ENCODE results near the gene TEX47. TPM values are rescaled to one million over a fixed set of nuclear protein-coding genes. Genes with fewer than 3 reads are reported as not detected.
A peak's percentile ranks its signal among the peaks of the same experiment; 100 is the strongest.

Gene TEX47
- total RNA-seq, 1 donor from 2014 or later: not detected

DNA sequence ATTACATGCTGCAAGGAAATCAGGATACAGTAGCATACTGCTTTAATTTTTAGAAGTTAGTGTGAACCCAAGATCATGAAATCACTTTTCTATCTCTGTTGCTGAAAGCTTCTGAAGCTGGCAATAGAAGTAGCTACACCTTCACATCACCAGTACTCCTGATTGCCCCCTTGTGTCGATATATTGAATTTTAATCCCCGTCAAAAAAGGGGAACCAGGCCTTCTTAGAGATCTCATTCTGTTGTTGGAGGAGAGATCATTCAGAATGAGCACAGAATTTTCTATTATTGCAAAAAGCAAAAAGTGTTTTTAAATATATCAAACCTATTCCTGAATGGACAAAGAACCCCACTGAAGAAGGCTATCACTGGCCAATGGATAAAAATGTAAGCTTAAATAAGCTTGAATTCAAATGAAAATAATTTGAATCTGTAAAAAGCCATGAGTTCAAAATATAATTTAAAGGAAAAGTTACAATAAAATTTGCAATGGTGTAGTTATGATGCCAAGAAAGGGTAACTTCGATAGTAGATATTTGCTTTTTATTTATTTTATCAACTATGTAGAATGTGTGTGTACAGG is 39.7 kb upstream of the TEX47 start:
- FAIRE-seq (no peak), DNase-seq (ENCODE audit: low read depth) (peak; percentile 2)
- no peaks in the 10 kb centered on the region for H3K36me3 Mint-ChIP-seq (ENCODE audit: low read depth, unreplicated experiment)

GRCh38 chr7:88826222-88826621 is 30.7 kb upstream of the TEX47 start:
- TF ChIP-seq EZH2 (IDR thresholded peaks at IDR 0.05; ENCODE audit: insufficient read depth, low read length) (no peak), CTCF (IDR thresholded peaks at IDR 0.05; ENCODE audit: insufficient read depth, low read depth, low read length) (no peak)
- Mint-ChIP-seq H3K36me3 (ENCODE audit: low read depth, unreplicated experiment) (no peaks in the 10 kb centered on the region), H3K4me3 (ENCODE audit: unreplicated experiment) (no peak overlapping the region), H3K27ac (ENCODE audit: unreplicated experiment) (no peak overlapping the region), H3K4me1 (ENCODE audit: low read depth, unreplicated experiment) (no peaks in the 10 kb centered on the region), H3K27me3 (ENCODE audit: low read depth, unreplicated experiment) (no peaks in the 10 kb centered on the region), H3K9me3 (ENCODE audit: unreplicated experiment) (no peaks in the 10 kb centered on the region)
- Histone ChIP-seq H3K27me3 (ENCODE audit: insufficient read depth, low read length) (no peaks in the 10 kb centered on the region), H3K4me2 (ENCODE audit: low read length) (no peak overlapping the region), H2AFZ (ENCODE audit: low read depth, low read length) (no peak overlapping the region), H3K36me3 (ENCODE audit: insufficient read depth, low read length) (no peaks in the 10 kb centered on the region), H3K9me3 (ENCODE audit: insufficient read depth, low read depth, low read length) (peaks cover 6% of the 10 kb centered on the region), H4K20me1 (ENCODE audit: insufficient read depth, low read length) (no peaks in the 10 kb centered on the region), H3K27ac (ENCODE audit: low read depth, low read length) (no peak overlapping the region), H3K79me2 (ENCODE audit: insufficient read depth, low read length) (no peaks in the 10 kb centered on the region), H3K9ac (ENCODE audit: low read length) (no peak overlapping the region), H3K4me3 (ENCODE audit: insufficient read depth, low read depth, low read length) (no peak overlapping the region), H3K4me1 (ENCODE audit: insufficient read depth, low read length) (no peaks in the 10 kb centered on the region)
- DNase-seq (ENCODE audit: low read depth) (no peak), FAIRE-seq (no peak)

More for the DNA sequence above, 39.7 kb upstream of the TEX47 start:
- H3K27me3 ChIP-seq (ENCODE audit: insufficient read depth, low read length): no peaks in the 10 kb centered on the region
- Mint-ChIP-seq H3K4me3 (ENCODE audit: unreplicated experiment) (no peak overlapping the region), H3K9me3 (ENCODE audit: unreplicated experiment) (no peaks in the 10 kb centered on the region), H3K4me1 (ENCODE audit: low read depth, unreplicated experiment) (no peaks in the 10 kb centered on the region), H3K27ac (ENCODE audit: unreplicated experiment) (no peak overlapping the region), H3K27me3 (ENCODE audit: low read depth, unreplicated experiment) (no peaks in the 10 kb centered on the region)
- H3K4me1 ChIP-seq (ENCODE audit: insufficient read depth, low read length): no peaks in the 10 kb centered on the region
- peak; percentile 42 for TF ChIP-seq CTCF (IDR thresholded peaks at IDR 0.05; ENCODE audit: insufficient read depth, low read depth, low read length)
- no peak for TF ChIP-seq EZH2 (IDR thresholded peaks at IDR 0.05; ENCODE audit: insufficient read depth, low read length)
- no peaks in the 10 kb centered on the region for H3K79me2 ChIP-seq (ENCODE audit: insufficient read depth, low read length)
- no peaks in the 10 kb centered on the region for H3K36me3 ChIP-seq (ENCODE audit: insufficient read depth, low read length)
- no peaks in the 10 kb centered on the region for H4K20me1 ChIP-seq (ENCODE audit: insufficient read depth, low read length)
- H3K9ac ChIP-seq (ENCODE audit: low read length): no peak overlapping the region
- H2AFZ ChIP-seq (ENCODE audit: low read depth, low read length): no peak overlapping the region
- no peak overlapping the region for H3K4me2 ChIP-seq (ENCODE audit: low read length)
- no peaks in the 10 kb centered on the region for H3K9me3 ChIP-seq (ENCODE audit: insufficient read depth, low read depth, low read length)
- no peak overlapping the region for H3K4me3 ChIP-seq (ENCODE audit: insufficient read depth, low read depth, low read length)
- no peak overlapping the region for H3K27ac ChIP-seq (ENCODE audit: low read depth, low read length)

GRCh38 chr7:88818552-88818951 is 23.0 kb upstream of the TEX47 start:
- Histone ChIP-seq H3K36me3 (ENCODE audit: insufficient read depth, low read length) (no peaks in the 10 kb centered on the region), H3K27me3 (ENCODE audit: insufficient read depth, low read length) (no peaks in the 10 kb centered on the region), H3K27ac (ENCODE audit: low read depth, low read length) (no peak overlapping the region), H3K4me1 (ENCODE audit: insufficient read depth, low read length) (no peaks in the 10 kb centered on the region), H3K9me3 (ENCODE audit: insufficient read depth, low read depth, low read length) (no peaks in the 10 kb centered on the region), H2AFZ (ENCODE audit: low read depth, low read length) (no peak overlapping the region), H4K20me1 (ENCODE audit: insufficient read depth, low read length) (no peaks in the 10 kb centered on the region), H3K9ac (ENCODE audit: low read length) (no peak overlapping the region), H3K79me2 (ENCODE audit: insufficient read depth, low read length) (no peaks in the 10 kb centered on the region), H3K4me3 (ENCODE audit: insufficient read depth, low read depth, low read length) (no peak overlapping the region), H3K4me2 (ENCODE audit: low read length) (no peak overlapping the region)
- FAIRE-seq (no peak), DNase-seq (ENCODE audit: low read depth) (no peak)
- H3K36me3 Mint-ChIP-seq (ENCODE audit: low read depth, unreplicated experiment): no peaks in the 10 kb centered on the region
- no peak overlapping the region for H3K27ac Mint-ChIP-seq (ENCODE audit: unreplicated experiment)
- peaks cover 4% of the 10 kb centered on the region for H3K27me3 Mint-ChIP-seq (ENCODE audit: low read depth, unreplicated experiment)
- H3K4me3 Mint-ChIP-seq (ENCODE audit: unreplicated experiment): no peak overlapping the region
- no peaks in the 10 kb centered on the region for H3K9me3 Mint-ChIP-seq (ENCODE audit: unreplicated experiment)
- H3K4me1 Mint-ChIP-seq (ENCODE audit: low read depth, unreplicated experiment): no peaks in the 10 kb centered on the region
- TF ChIP-seq EZH2 (IDR thresholded peaks at IDR 0.05; ENCODE audit: insufficient read depth, low read length) (no peak), CTCF (IDR thresholded peaks at IDR 0.05; ENCODE audit: insufficient read depth, low read depth, low read length) (no peak)

Data from astrocyte (in vitro differentiated cells and primary cell).